ENCODE measurements around the gene PRXL2B.

- TF ChIP-seq, protein P1, sequence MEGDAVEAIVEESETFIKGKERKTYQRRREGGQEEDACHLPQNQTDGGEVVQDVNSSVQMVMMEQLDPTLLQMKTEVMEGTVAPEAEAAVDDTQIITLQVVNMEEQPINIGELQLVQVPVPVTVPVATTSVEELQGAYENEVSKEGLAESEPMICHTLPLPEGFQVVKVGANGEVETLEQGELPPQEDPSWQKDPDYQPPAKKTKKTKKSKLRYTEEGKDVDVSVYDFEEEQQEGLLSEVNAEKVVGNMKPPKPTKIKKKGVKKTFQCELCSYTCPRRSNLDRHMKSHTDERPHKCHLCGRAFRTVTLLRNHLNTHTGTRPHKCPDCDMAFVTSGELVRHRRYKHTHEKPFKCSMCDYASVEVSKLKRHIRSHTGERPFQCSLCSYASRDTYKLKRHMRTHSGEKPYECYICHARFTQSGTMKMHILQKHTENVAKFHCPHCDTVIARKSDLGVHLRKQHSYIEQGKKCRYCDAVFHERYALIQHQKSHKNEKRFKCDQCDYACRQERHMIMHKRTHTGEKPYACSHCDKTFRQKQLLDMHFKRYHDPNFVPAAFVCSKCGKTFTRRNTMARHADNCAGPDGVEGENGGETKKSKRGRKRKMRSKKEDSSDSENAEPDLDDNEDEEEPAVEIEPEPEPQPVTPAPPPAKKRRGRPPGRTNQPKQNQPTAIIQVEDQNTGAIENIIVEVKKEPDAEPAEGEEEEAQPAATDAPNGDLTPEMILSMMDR (IDR thresholded peaks at IDR 0.05): no peak
- TF ChIP-seq EP300 (IDR thresholded peaks at IDR 0.05; ENCODE audit: low read depth): no peak
- no peak for TF ChIP-seq POLR2A (IDR thresholded peaks at IDR 0.05)
- no peak for TF ChIP-seq POLR2AphosphoS5 (IDR thresholded peaks at IDR 0.05)
Observed at GRCh38 chr1:2571348-2571747, 15.2 kb upstream of the PRXL2B start.

Data from transverse colon (tissue), 4 donors.